ENCODE results near the gene C19orf38.

DNA sequence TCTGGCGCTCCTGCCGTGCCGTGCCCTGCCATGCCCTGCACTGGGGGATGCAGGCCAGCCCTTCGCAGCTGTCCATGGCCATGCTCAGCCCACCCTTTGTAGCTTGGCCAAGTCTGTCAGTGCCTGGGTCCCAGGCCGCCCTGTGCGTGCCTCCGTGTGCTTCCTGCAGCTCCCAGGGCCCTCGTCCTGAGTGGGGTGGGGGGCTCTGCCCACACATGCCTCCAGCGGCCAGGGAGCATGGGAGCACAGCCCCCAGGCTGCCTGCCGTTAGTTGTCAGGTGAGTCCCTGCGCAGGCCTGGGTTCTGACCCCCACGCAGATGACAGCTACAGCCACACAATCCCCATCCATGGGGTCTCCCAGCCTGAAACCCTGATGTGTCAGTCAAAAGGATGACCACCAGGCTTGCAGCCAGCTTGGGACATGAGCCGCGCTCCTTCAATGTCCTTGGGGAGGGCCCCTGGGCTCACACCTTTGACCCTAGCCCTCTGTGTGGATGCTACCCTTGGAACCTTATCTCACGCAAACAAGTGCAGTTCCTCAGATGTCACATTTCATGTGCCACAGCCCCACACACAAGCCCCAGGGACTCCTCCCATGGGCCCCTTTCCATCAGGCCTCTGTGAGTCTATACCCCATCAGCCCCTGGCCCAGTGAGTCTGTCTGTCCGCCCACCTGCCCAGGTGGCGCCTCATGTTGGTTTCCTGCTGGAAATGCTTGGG lies 36.7 kb upstream of the C19orf38 start:
- TF ChIP-seq, protein P1, sequence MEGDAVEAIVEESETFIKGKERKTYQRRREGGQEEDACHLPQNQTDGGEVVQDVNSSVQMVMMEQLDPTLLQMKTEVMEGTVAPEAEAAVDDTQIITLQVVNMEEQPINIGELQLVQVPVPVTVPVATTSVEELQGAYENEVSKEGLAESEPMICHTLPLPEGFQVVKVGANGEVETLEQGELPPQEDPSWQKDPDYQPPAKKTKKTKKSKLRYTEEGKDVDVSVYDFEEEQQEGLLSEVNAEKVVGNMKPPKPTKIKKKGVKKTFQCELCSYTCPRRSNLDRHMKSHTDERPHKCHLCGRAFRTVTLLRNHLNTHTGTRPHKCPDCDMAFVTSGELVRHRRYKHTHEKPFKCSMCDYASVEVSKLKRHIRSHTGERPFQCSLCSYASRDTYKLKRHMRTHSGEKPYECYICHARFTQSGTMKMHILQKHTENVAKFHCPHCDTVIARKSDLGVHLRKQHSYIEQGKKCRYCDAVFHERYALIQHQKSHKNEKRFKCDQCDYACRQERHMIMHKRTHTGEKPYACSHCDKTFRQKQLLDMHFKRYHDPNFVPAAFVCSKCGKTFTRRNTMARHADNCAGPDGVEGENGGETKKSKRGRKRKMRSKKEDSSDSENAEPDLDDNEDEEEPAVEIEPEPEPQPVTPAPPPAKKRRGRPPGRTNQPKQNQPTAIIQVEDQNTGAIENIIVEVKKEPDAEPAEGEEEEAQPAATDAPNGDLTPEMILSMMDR (IDR thresholded peaks at IDR 0.05; ENCODE audit: extremely low read depth in 1 of 2, insufficient read depth in 1 of 2, low read depth in 1 of 2, low read length in 2 of 2), result no peak
- TF ChIP-seq, protein P2, sequence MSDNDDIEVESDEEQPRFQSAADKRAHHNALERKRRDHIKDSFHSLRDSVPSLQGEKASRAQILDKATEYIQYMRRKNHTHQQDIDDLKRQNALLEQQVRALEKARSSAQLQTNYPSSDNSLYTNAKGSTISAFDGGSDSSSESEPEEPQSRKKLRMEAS (IDR thresholded peaks at IDR 0.05; ENCODE audit: insufficient read depth, insufficient read length), result no peak
- no peak for TF ChIP-seq POLR2A (IDR thresholded peaks at IDR 0.05; ENCODE audit: low read depth, low read length)
- no peak for TF ChIP-seq POLR2AphosphoS5 (IDR thresholded peaks at IDR 0.05; ENCODE audit: insufficient read depth, low read depth, low read length)
- TF ChIP-seq MYC (IDR thresholded peaks at IDR 0.05; ENCODE audit: low read depth, low read length), result no peak
- no peak for TF ChIP-seq EZH2 (IDR thresholded peaks at IDR 0.05; ENCODE audit: borderline replicate concordance, low read depth, low read length, severe bottlenecking)
- TF ChIP-seq GATA2 (IDR thresholded peaks at IDR 0.05; ENCODE audit: insufficient read depth, insufficient read length, low read depth, low read length), result no peak

Measured in endothelial cell of umbilical vein (primary cell).